H54 (cell line): Measurements from ENCODE around the gene ZNF710.

Experiments used
- DNase-seq: peaks from one replicate; pipeline ENCODE4 v3.0.0; 2011; ENCODE audit warnings: low spot score, mixed read lengths; ENCODE audit not compliant: insufficient read length
- FAIRE-seq: peaks from 3 replicates; lab custom pipeline; 2011; peaks lifted over from hg19 to GRCh38; lab: Jason Lieb, UNC
- POLR2A ChIP-seq: IDR thresholded peaks from 2 replicates; pipeline ENCODE4 v1.6.1; 2011; ENCODE audit warnings: low read depth, mild to moderate bottlenecking, low read length

Gene ZNF710

GRCh38 chr15:90126596-90127435, 125.7 kb downstream of the ZNF710 start:
- FAIRE-seq (no peak), DNase-seq (no peak)
- TF ChIP-seq POLR2A: no peak

DNA sequence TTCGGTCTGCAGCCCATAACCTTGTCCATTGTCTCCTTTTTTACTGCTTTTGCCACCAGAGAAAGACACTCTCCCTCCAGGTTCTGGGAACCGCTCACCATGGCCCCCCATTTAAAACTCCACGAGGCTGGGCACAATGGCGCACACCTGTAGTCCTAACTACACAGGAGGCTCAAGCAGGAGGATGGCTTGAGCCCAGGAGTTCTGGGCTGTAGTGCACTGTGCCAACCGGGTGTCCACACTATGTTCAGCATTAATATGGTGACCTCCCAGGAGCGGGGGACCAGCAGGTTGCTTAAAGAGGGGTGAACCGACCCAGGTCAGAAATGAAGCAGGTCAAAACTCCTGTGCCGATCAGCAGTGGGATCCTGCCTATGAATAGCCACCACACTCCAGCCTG, 129.2 kb downstream of the ZNF710 start:
- no peak for FAIRE-seq
- DNase-seq: no peak
- TF ChIP-seq POLR2A: no peak
